ENCODE measurements around the gene BANF2. TPM values are rescaled to one million over a fixed set of nuclear protein-coding genes. Genes with fewer than 3 reads are reported as not detected.
"Not testable (repeated sequence)": the region's sequence is repeated elsewhere in the genome, so short reads cannot be mapped to it uniquely, and the experiment has no call there.

BANF2 gene
- total and polyA plus RNA-seq, 2 experiments from 2014 or later, result not detected

- Histone ChIP-seq H3K4me3 (no peak overlapping the region), H4K20me1 (replicated peaks; ENCODE audit: insufficient read depth) (no peaks in the 10 kb centered on the region), H2AFZ (no peak overlapping the region), H3K36me3 (ENCODE audit: insufficient read depth) (no peaks in the 10 kb centered on the region), H3K79me2 (replicated peaks; ENCODE audit: insufficient read depth) (no peaks in the 10 kb centered on the region), H3F3A (replicated peaks; ENCODE audit: low read depth) (no peaks in the 10 kb centered on the region), H3K9me2 (ENCODE audit: insufficient read depth) (no peaks in the 10 kb centered on the region), H3K27me3 (ENCODE audit: insufficient read depth) (no peaks in the 10 kb centered on the region), H3K4me1 (ENCODE audit: insufficient read depth) (peaks cover 13% of the 10 kb centered on the region), H3K4me2 (no peak overlapping the region), H3K27ac (ENCODE audit: low read depth) (no peak overlapping the region)
- Mint-ChIP-seq H3K9me3 (no peaks in the 10 kb centered on the region), H3K27me3 (ENCODE audit: insufficient read depth, low read depth, poor library complexity) (peaks cover 4% of the 10 kb centered on the region), H3K4me1 (peaks cover 19% of the 10 kb centered on the region), H3K4me3 (no peak overlapping the region), H3K27ac (no peak overlapping the region), H3K36me3 (ENCODE audit: low read depth) (no peaks in the 10 kb centered on the region; the same call in 2 of the 3 replicates)
- ATAC-seq, result peak; percentile 71
- no peak for DNase-seq (ENCODE audit: low spot score)
- TF ChIP-seq EZH2phosphoT487 (IDR thresholded peaks at IDR 0.05; ENCODE audit: unreplicated experiment) (no peak), REST (IDR thresholded peaks at IDR 0.05; ENCODE audit: unreplicated experiment) (no peak), CREB1 (CRISPR knock-in tag; IDR thresholded peaks at IDR 0.05; ENCODE audit: low read depth) (no peak), STAT1 (IDR thresholded peaks at IDR 0.05; ENCODE audit: unreplicated experiment) (no peak), NANOG (IDR thresholded peaks at IDR 0.05; ENCODE audit: borderline replicate concordance) (no peak), ZNF331 (CRISPR knock-in tag; IDR thresholded peaks at IDR 0.05; ENCODE audit: low read depth) (no peak), ZNF114 (CRISPR knock-in tag; IDR thresholded peaks at IDR 0.05) (no peak), JUNB (IDR thresholded peaks at IDR 0.05; ENCODE audit: unreplicated experiment) (no peak), ZNF462 (CRISPR knock-in tag; IDR thresholded peaks at IDR 0.05) (no peak)
- TF ChIP-seq, protein P1, sequence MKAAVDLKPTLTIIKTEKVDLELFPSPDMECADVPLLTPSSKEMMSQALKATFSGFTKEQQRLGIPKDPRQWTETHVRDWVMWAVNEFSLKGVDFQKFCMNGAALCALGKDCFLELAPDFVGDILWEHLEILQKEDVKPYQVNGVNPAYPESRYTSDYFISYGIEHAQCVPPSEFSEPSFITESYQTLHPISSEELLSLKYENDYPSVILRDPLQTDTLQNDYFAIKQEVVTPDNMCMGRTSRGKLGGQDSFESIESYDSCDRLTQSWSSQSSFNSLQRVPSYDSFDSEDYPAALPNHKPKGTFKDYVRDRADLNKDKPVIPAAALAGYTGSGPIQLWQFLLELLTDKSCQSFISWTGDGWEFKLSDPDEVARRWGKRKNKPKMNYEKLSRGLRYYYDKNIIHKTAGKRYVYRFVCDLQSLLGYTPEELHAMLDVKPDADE (IDR thresholded peaks at IDR 0.05), result no peak
- TF ChIP-seq, protein P2, sequence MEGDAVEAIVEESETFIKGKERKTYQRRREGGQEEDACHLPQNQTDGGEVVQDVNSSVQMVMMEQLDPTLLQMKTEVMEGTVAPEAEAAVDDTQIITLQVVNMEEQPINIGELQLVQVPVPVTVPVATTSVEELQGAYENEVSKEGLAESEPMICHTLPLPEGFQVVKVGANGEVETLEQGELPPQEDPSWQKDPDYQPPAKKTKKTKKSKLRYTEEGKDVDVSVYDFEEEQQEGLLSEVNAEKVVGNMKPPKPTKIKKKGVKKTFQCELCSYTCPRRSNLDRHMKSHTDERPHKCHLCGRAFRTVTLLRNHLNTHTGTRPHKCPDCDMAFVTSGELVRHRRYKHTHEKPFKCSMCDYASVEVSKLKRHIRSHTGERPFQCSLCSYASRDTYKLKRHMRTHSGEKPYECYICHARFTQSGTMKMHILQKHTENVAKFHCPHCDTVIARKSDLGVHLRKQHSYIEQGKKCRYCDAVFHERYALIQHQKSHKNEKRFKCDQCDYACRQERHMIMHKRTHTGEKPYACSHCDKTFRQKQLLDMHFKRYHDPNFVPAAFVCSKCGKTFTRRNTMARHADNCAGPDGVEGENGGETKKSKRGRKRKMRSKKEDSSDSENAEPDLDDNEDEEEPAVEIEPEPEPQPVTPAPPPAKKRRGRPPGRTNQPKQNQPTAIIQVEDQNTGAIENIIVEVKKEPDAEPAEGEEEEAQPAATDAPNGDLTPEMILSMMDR (conservative IDR thresholded peaks at IDR 0.05; ENCODE audit: low read depth in 2 of 2), result no peak
These were observed 68.5 kb downstream of the BANF2 start for GRCh38 chr20:17768271-17768670.

- ATAC-seq; H3K79me2 ChIP-seq (replicated peaks; ENCODE audit: insufficient read depth); H3K27ac Mint-ChIP-seq; DNase-seq (ENCODE audit: low spot score); H3K9me2 ChIP-seq (ENCODE audit: insufficient read depth); H3K4me3 Mint-ChIP-seq; H3K4me2 ChIP-seq; H3K36me3 Mint-ChIP-seq (ENCODE audit: low read depth); H3K36me3 ChIP-seq (ENCODE audit: insufficient read depth); H3F3A ChIP-seq (replicated peaks; ENCODE audit: low read depth); H3K27ac ChIP-seq (ENCODE audit: low read depth); H3K9me3 Mint-ChIP-seq; H3K4me3 ChIP-seq; H4K20me1 ChIP-seq (replicated peaks; ENCODE audit: insufficient read depth); H3K27me3 Mint-ChIP-seq (ENCODE audit: insufficient read depth, low read depth, poor library complexity); H3K4me1 ChIP-seq (ENCODE audit: insufficient read depth); H3K27me3 ChIP-seq (ENCODE audit: insufficient read depth): not testable (repeated sequence)
- peaks cover 16% of the 10 kb centered on the region for H3K4me1 Mint-ChIP-seq
- 0 out of 2 replicates have a peak overlapping the region, but pooled peaks have one; percentile 18 for H2AFZ ChIP-seq
These were observed 70.0 kb downstream of the BANF2 start for GRCh38 chr20:17769716-17770115.
